Sigmoid colon (tissue), 4 donors: ENCODE data around the gene VIL1.

ENCODE experiments used
- POLR2A ChIP-seq, 2 donors: fragments of 450-650 bp; IDR thresholded peaks; one replicate each; pipeline ENCODE4 v1.6.1; 2016; ENCODE audit warnings: antibody characterized with exemption in 2 of 2, mild to moderate bottlenecking in 2 of 2, moderate library complexity in 2 of 2
- POLR2AphosphoS5 ChIP-seq, 4 donors: sonication (generic); formaldehyde crosslinking; IDR thresholded peaks; one replicate each; pipeline ENCODE4 v1.6.1; 2017; ENCODE audit warnings: antibody characterized with exemption in 4 of 4
- TF ChIP-seq, protein P1 (sequence below), 4 experiments: fragments of 450-650 bp in 3 of 4; fragments of 200-600 bp in 1 of 4; IDR thresholded peaks; one replicate each; pipeline ENCODE4 v1.5.1; 2016 to 2019; ENCODE audit warnings: antibody characterized with exemption in 4 of 4, mild to moderate bottlenecking in 3 of 4, moderate library complexity in 2 of 4

DNA sequence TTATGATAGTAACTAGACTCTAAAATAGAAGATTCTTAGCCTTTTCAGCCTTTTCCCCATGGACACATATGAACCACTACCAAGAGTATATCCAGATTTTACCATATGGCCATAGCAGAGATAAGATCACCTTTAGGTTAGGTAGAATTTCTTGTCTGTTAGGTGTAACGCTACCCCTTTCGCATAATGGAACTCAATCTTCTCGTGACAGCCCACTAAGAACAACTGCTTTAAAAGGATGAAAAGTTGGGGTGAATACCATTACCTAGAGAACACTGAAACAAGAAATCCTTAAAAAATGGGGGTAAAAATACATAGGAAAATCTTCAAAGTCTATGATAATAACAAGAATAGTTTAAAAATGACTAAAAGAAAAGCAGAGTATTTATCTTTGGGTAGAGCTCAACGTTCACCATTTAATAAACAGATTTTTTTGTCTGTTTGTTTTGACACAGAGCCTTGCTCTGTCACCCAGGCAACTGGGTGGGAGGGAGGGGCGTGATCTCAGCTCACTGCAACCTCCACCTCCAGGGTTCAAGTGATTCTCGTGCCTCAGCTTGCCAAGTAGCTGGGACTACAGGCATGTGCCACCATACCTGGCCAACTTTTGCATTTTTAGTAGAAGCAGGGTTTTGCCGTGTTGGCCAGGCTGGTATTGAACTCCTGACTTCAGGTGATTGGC is 67.2 kb downstream of the VIL1 start:
- no peak for TF ChIP-seq POLR2A (IDR thresholded peaks at IDR 0.05)
- TF ChIP-seq, protein P1, sequence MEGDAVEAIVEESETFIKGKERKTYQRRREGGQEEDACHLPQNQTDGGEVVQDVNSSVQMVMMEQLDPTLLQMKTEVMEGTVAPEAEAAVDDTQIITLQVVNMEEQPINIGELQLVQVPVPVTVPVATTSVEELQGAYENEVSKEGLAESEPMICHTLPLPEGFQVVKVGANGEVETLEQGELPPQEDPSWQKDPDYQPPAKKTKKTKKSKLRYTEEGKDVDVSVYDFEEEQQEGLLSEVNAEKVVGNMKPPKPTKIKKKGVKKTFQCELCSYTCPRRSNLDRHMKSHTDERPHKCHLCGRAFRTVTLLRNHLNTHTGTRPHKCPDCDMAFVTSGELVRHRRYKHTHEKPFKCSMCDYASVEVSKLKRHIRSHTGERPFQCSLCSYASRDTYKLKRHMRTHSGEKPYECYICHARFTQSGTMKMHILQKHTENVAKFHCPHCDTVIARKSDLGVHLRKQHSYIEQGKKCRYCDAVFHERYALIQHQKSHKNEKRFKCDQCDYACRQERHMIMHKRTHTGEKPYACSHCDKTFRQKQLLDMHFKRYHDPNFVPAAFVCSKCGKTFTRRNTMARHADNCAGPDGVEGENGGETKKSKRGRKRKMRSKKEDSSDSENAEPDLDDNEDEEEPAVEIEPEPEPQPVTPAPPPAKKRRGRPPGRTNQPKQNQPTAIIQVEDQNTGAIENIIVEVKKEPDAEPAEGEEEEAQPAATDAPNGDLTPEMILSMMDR (IDR thresholded peaks at IDR 0.05), result no peak
- no peak for TF ChIP-seq POLR2AphosphoS5 (IDR thresholded peaks at IDR 0.05)
